HG03571 (cell line): ENCODE results near the gene XPOT.

Experiments
- ATAC-seq: cut with Tn5 transposase; IDR thresholded peaks from one replicate; pipeline ENCODE4 v1.9.1; 2021; ENCODE audit not compliant: unreplicated experiment

Gene XPOT

DNA sequence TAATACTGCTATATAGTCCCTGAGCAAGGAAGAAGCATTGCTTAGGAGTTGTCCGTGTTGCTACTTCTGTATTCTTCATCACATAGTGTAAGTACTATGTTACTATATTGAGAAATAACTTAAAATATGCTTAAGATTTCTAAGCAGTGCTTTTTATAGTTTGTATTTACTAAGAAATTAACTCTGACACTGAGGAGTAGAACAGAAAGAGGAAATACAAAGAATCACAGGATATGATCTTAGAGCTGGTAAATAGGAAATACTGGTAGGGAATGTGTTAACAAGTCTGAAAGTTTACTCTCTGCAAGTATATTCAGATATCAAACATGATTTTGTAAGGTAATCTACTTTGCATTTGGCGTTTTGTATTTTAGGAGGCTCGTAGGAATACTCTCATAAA, 15.5 kb downstream of the XPOT start:
- ATAC-seq: no peak

GRCh38 chr12:64427988-64428387, 23.8 kb downstream of the XPOT start:
- no peak for ATAC-seq

DNA sequence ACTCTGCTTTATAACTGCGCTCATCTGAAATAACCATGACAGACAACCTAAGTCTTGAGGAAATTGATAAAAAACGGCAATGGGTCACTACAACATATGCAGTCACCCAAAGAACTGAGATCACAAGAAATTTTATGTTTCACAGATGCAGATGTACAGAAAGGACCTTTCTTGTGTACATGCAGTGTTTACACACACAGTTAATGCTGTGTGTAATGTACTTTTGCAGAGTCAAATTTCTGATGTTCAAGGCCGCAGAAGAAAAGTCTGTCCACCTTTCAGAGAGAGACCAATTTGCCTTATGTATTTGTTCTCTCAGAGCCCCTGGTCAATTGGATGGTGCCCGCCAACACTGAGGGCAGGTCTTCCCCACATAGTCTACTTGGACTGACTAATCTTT, 24.8 kb downstream of the XPOT start:
- ATAC-seq: no peak

- ATAC-seq: no peak
Observed at GRCh38 chr12:64430886-64431285, 26.7 kb downstream of the XPOT start.

DNA sequence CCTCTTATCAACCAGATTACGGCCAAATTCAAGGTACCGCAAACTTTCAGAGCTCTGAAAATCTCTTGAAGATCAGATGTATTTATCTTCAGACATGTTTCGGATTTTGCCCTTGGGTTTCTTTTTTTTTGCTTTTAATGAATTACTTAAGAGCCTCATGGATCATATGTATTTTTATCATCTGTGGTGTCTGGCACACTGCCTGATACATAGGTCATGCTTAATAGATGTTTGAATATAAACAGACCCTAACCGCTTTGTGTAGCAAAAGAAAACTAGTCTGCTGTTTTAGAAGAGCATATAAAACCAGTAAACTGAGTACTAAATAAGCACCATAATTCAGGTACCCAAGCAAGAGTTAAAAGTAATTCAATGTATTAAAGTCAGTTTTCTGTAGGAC, 27.6 kb downstream of the XPOT start:
- no peak for ATAC-seq

- no peak for ATAC-seq
Observed at GRCh38 chr12:64433915-64434314, 29.7 kb downstream of the XPOT start.

DNA sequence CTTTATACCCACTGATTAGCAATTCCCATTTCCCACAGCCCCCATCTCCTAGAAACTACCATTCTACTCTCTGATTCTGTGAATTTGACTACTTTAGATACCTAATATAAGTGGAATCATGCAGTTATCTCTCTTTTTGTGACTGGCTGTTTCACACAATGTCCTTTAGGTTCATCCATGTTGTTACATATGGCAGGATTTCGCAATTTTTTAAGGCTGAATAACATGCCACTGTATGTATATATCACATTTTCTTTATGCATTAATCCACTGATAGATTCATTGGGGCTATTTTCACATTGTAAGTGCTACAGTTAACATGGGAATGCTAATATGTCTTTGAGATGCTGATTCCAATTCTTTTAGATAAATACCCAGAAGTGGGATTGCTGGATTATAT, 35.9 kb downstream of the XPOT start:
- ATAC-seq: no peak

GRCh38 chr12:64445490-64445889, 41.3 kb downstream of the XPOT start:
- ATAC-seq: no peak

- ATAC-seq: no peak
Observed at GRCh38 chr12:64446295-64446694, 42.1 kb downstream of the XPOT start.

DNA sequence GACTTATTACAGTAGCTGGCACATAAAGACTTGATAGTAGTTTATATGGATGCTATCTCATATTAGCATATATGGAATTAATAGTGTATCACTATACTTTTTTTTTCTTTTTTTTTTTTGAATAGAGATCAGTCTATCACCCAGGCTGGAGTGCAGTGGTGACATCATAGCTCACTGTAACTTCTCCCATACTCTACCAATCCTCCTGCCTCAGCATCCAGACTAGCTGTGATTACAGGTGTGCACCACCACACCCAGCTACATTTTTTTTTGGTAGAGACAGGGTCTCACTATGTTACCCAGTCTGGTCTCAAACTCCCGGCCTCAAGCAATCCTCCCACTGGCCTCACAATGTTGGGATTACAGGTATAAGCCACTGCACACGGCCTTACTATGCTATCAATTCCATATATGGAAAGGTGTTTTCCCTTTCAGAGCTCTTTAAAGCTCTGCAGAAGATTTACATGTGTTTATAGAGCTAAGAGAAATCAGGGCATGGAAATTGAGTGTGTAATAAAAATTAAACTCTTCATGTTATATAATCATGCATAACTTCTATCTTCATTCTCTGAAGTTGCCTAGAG, 46.0 kb downstream of the XPOT start:
- no peak for ATAC-seq

DNA sequence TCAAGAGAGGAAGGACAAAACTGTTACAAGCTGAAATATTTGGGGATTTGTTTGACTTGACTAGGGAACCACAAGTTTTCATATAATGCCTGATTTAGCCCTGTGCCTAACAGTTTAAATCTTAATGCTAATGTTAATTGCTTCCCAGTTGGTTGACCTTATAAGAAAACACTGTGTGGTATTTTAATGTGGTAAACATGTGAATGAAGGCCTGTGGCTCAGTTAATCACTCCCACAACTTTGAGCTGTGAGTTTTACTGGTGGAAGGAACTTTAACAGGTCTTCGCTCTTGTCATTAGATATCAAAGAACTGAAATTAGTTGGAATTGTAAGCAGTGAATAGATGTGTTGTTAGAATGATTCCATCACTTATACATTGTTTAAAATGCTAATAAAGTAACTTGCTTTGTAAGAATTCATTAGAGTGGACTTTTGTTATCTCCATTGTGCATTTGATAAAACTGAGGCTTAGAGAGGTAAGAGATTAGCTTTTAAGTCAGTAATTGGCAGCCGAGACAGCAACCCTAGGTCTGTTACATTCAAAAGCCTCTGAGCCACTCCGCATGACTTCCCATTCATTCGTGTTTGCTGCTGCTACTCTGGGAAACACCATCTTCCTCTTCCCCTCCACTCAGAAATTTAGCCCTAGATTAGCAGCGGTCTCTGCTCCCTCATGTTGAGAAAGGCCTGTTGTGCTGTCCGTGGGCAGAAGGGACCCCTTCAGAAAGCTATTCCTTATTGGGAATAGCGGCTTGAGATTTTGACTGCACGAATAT, 46.7 kb downstream of the XPOT start:
- no peak for ATAC-seq

- ATAC-seq: peak; percentile 94
Observed at GRCh38 chr12:64451687-64452558, 47.7 kb downstream of the XPOT start, which contains the start of gene TBK1. Gene TBK1, plus strand, starts transcription at chr12:64452120. Its CDS starts 3,751 bp downstream, at chr12:64455871.

GRCh38 chr12:64452559-64453329, 48.6 kb downstream of the XPOT start:
- ATAC-seq: no peak

DNA sequence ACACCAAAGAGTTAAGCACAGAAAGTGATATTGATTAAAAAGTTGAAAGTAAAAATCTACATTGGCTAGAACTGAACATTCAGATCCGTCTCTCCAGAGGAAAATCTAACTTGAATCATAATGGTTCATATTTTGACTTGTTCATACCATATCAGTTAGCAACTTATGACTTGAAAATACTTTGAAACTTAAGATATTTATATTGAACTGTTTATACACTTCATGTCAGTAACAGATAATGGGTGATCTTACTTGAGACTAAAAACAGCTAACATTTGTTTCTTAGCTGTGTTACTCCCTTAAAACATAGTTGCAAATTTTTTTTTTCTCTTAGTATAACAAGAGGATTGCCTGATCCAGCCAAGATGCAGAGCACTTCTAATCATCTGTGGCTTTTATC, 51.3 kb downstream of the XPOT start:
- no peak for ATAC-seq

- no peak for ATAC-seq
Observed at GRCh38 chr12:64456119-64456518, 51.9 kb downstream of the XPOT start.

- no peak for ATAC-seq
Observed at GRCh38 chr12:64457032-64457431, 52.8 kb downstream of the XPOT start.

DNA sequence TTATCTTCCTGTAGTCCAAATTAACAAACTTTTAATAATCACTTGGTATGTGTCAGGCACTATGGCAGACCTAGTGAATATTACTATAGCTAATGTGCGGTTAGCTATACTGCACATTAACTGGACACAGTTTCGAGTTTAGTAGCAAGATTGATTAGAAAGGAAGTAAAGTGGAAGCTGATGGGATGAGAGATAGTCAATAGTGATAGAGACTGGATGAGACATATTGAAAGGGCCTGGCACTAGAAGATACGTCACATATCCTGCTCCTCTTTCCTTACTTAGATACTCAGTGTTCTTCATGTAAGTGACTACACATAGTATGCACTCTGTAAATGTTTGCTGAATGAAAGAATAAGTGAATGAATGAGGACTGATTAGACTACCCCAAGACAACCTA, 53.3 kb downstream of the XPOT start:
- no peak for ATAC-seq

DNA sequence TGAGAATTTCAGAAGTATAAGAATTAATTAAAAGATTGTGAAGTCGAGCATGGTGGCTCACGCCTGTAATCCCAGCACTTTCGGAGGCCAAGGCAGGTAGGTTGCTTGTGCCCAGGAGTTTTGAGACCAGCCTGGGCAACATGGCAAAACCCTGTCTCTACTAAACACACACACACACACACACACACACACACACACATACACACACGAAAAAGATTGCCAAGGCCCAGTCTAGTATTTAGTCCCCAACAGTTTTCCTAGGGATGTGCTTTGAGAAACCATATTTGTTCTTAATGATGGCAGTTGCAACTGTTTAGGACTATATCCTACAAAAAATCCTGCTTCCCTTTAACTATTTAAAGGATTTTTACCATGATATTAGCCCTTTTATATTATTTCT, 53.7 kb downstream of the XPOT start:
- no peak for ATAC-seq

- peak; percentile 57 for ATAC-seq
Observed at GRCh38 chr12:64459394-64459891, 55.3 kb downstream of the XPOT start.

DNA sequence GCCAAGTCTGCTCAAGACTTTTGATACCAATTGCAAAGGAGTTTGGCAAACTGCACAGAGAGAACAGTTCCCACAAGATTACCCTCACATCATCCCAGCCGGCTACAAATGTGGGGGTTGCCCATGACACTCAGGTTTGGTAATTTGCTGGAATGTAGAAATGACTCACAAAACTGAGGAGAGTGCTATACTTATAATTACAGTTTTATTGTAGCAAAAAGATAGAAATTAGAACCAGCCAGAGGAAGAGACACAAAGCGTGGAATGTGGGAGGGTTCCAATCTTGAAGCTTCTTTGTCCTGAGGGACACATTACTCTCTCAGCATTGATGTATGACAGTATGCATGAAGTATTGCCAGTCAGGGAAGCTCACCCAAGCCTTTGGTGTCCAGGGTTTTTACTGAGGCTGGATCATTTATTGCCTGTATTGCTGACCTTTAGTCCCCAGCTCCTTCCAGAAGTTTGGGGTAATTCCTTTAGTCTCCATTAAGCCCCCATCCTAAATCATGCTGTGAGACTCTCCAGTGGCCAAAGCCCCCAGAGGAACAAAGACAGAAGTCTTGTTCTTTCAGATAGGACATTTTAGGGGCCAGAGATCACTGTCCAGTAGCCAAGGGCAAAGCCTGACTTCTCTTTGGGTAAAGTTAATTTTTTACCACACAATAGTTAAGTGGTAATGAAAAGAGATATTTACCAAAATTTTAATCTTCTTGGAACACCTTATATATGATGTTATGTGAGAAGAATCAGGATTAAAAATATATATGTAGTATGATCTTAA, 57.6 kb downstream of the XPOT start:
- no peak for ATAC-seq
